Dendritic cell treated with granulocyte-macrophage colony-stimulating factor and Interleukin-4, amounts not matched to agents 40 ng/mL and 50 ng/mL, for 4 days (primary cell): ENCODE measurements around the gene BORA.

ENCODE experiments used
- H3K27ac Mint-ChIP-seq: one replicate; pipeline ENCODE4 v1.8.0; 2022; ENCODE audit warnings: mild to moderate bottlenecking, mixed read lengths
- H3K27me3 Mint-ChIP-seq: one replicate; pipeline ENCODE4 v1.8.0; 2022; ENCODE audit warnings: mild to moderate bottlenecking, mixed read lengths
- H3K36me3 Mint-ChIP-seq: one replicate; pipeline ENCODE4 v1.8.0; 2022; ENCODE audit warnings: low read depth, mixed read lengths
- H3K4me1 Mint-ChIP-seq: one replicate; pipeline ENCODE4 v1.8.0; 2022; ENCODE audit warnings: low read depth, mixed read lengths
- H3K4me3 Mint-ChIP-seq: one replicate; pipeline ENCODE4 v1.8.0; 2022; ENCODE audit warnings: mild to moderate bottlenecking, moderate library complexity, mixed read lengths
- H3K9me3 Mint-ChIP-seq: one replicate; pipeline ENCODE4 v1.8.0; 2022; ENCODE audit warnings: mixed read lengths
- intact Hi-C: fragments of 100-400 bp; cut with micrococcal nuclease; formaldehyde crosslinking; loops from one replicate; pipeline ENCODE4 v1.15.0; 2022

BORA gene

GRCh38 chr13:72726726-72727416, 852 bp upstream of the BORA start:
- Mint-ChIP-seq H3K4me3 (peak overlapping the region; percentile 95), H3K36me3 (peaks cover 52% of the 10 kb centered on the region), H3K27ac (peak overlapping the region; percentile 92), H3K4me1 (peaks cover 38% of the 10 kb centered on the region), H3K9me3 (no peaks in the 10 kb centered on the region), H3K27me3 (no peaks in the 10 kb centered on the region)
- intact Hi-C loops, result loop anchor here (1.0 to 10.0 kb wide), 3 partner anchors 54 to 1432 kb away; partner anchors contain the start of genes DIS3 and KLF5

GRCh38 chr13:72728290-72728605, 525 bp downstream of the BORA start:
- peak overlapping the region; percentile 92 for H3K27ac Mint-ChIP-seq
- peaks cover 45% of the 10 kb centered on the region for H3K36me3 Mint-ChIP-seq
- H3K27me3 Mint-ChIP-seq, result no peaks in the 10 kb centered on the region
- H3K4me3 Mint-ChIP-seq, result peak overlapping the region; percentile 95
- H3K9me3 Mint-ChIP-seq, result no peaks in the 10 kb centered on the region
- intact Hi-C loops, result loop anchor here (10.0 kb wide), 2 partner anchors 327 to 1433 kb away; partner anchors contain the start of gene KLF5
- H3K4me1 Mint-ChIP-seq, result peaks cover 32% of the 10 kb centered on the region

GRCh38 chr13:72737033-72737432, 9.3 kb downstream of the BORA start:
- intact Hi-C loops, result no loop called here
- H3K4me3 Mint-ChIP-seq, result no peak overlapping the region
- H3K9me3 Mint-ChIP-seq, result no peaks in the 10 kb centered on the region
- no peaks in the 10 kb centered on the region for H3K4me1 Mint-ChIP-seq
- H3K27me3 Mint-ChIP-seq, result no peaks in the 10 kb centered on the region
- H3K27ac Mint-ChIP-seq, result no peak overlapping the region
- H3K36me3 Mint-ChIP-seq, result peaks cover 43% of the 10 kb centered on the region

GRCh38 chr13:72740015-72740414, 12.3 kb downstream of the BORA start:
- no peaks in the 10 kb centered on the region for H3K27me3 Mint-ChIP-seq
- no peak overlapping the region for H3K4me3 Mint-ChIP-seq
- intact Hi-C loops, result no loop called here
- H3K4me1 Mint-ChIP-seq, result no peaks in the 10 kb centered on the region
- H3K9me3 Mint-ChIP-seq, result no peaks in the 10 kb centered on the region
- H3K36me3 Mint-ChIP-seq, result peaks cover 51% of the 10 kb centered on the region
- H3K27ac Mint-ChIP-seq, result no peak overlapping the region

DNA sequence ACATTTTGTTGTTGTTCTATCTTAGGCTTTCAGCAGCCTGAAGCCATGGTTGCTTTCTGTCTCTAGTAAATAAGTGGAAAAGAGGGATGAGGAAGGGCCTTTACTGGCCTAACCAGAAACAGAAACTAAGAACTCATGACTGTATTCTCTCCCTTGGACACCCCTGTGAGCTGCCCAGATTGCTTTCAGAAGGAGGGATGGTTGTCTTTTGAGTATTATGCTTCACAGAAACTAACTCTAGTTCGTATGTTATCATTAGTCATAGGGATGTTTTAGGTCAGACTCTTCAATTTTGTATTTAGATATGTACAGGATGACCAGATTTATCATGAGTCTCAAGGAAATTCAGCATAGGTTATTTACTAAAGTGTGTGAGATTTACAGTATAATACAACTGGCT, 17.5 kb downstream of the BORA start:
- Mint-ChIP-seq H3K36me3 (peaks cover 70% of the 10 kb centered on the region), H3K27ac (no peak overlapping the region), H3K9me3 (no peaks in the 10 kb centered on the region), H3K4me3 (no peak overlapping the region), H3K27me3 (no peaks in the 10 kb centered on the region), H3K4me1 (peaks cover 5% of the 10 kb centered on the region)
- intact Hi-C loops, result no loop called here

- Mint-ChIP-seq H3K27me3 (no peaks in the 10 kb centered on the region), H3K27ac (no peak overlapping the region), H3K4me1 (peaks cover 5% of the 10 kb centered on the region), H3K4me3 (no peak overlapping the region), H3K36me3 (peaks cover 89% of the 10 kb centered on the region), H3K9me3 (peaks cover 7% of the 10 kb centered on the region)
- intact Hi-C loops, result no loop called here
Observed at GRCh38 chr13:72751220-72751619, 23.5 kb downstream of the BORA start.

- Mint-ChIP-seq H3K4me3 (no peak overlapping the region), H3K9me3 (peaks cover 7% of the 10 kb centered on the region), H3K27me3 (no peaks in the 10 kb centered on the region), H3K27ac (no peak overlapping the region), H3K4me1 (no peaks in the 10 kb centered on the region), H3K36me3 (peaks cover 84% of the 10 kb centered on the region)
- intact Hi-C loops, result no loop called here
Observed at GRCh38 chr13:72754111-72754510, 26.4 kb downstream of the BORA start.

- H3K4me1 Mint-ChIP-seq, result no peaks in the 10 kb centered on the region
- H3K9me3 Mint-ChIP-seq, result no peaks in the 10 kb centered on the region
- no peaks in the 10 kb centered on the region for H3K27me3 Mint-ChIP-seq
- peaks cover 85% of the 10 kb centered on the region for H3K36me3 Mint-ChIP-seq
- H3K27ac Mint-ChIP-seq, result no peak overlapping the region
- no peak overlapping the region for H3K4me3 Mint-ChIP-seq
- intact Hi-C loops, result no loop called here
Observed at GRCh38 chr13:72757792-72758535, 30.2 kb downstream of the BORA start.

GRCh38 chr13:72760189-72760588, 32.5 kb downstream of the BORA start:
- H3K27me3 Mint-ChIP-seq, result no peaks in the 10 kb centered on the region
- intact Hi-C loops, result no loop called here
- no peaks in the 10 kb centered on the region for H3K4me1 Mint-ChIP-seq
- H3K9me3 Mint-ChIP-seq, result no peaks in the 10 kb centered on the region
- no peak overlapping the region for H3K4me3 Mint-ChIP-seq
- no peak overlapping the region for H3K27ac Mint-ChIP-seq
- peaks cover 80% of the 10 kb centered on the region for H3K36me3 Mint-ChIP-seq

DNA sequence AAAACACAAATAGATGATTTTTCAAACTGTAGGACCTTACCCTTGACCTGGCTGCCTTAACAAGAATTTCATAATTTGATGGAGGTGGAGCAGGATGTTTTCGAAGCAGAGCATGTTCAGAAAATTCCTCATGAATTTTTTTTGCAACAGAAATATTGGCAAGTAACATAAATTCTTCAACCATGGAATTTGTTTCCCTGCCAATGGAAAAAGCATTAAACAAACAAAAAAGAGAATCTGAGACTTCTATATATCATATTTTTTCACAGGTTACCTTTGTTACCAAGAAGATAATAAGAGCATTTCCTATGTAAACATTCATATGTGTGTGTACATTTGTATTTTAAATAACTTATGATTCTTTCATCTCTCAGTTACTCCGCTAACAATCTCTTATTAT, 35.7 kb downstream of the BORA start:
- Mint-ChIP-seq H3K9me3 (no peaks in the 10 kb centered on the region), H3K4me3 (no peak overlapping the region), H3K36me3 (peaks cover 89% of the 10 kb centered on the region), H3K27me3 (no peaks in the 10 kb centered on the region), H3K4me1 (no peaks in the 10 kb centered on the region), H3K27ac (no peak overlapping the region)
- intact Hi-C loops, result no loop called here

GRCh38 chr13:72774019-72774418, 46.3 kb downstream of the BORA start:
- H3K4me1 Mint-ChIP-seq, result peaks cover 7% of the 10 kb centered on the region
- peaks cover 87% of the 10 kb centered on the region for H3K36me3 Mint-ChIP-seq
- H3K27ac Mint-ChIP-seq, result no peak overlapping the region
- no peaks in the 10 kb centered on the region for H3K9me3 Mint-ChIP-seq
- no peak overlapping the region for H3K4me3 Mint-ChIP-seq
- intact Hi-C loops, result no loop called here
- no peaks in the 10 kb centered on the region for H3K27me3 Mint-ChIP-seq

DNA sequence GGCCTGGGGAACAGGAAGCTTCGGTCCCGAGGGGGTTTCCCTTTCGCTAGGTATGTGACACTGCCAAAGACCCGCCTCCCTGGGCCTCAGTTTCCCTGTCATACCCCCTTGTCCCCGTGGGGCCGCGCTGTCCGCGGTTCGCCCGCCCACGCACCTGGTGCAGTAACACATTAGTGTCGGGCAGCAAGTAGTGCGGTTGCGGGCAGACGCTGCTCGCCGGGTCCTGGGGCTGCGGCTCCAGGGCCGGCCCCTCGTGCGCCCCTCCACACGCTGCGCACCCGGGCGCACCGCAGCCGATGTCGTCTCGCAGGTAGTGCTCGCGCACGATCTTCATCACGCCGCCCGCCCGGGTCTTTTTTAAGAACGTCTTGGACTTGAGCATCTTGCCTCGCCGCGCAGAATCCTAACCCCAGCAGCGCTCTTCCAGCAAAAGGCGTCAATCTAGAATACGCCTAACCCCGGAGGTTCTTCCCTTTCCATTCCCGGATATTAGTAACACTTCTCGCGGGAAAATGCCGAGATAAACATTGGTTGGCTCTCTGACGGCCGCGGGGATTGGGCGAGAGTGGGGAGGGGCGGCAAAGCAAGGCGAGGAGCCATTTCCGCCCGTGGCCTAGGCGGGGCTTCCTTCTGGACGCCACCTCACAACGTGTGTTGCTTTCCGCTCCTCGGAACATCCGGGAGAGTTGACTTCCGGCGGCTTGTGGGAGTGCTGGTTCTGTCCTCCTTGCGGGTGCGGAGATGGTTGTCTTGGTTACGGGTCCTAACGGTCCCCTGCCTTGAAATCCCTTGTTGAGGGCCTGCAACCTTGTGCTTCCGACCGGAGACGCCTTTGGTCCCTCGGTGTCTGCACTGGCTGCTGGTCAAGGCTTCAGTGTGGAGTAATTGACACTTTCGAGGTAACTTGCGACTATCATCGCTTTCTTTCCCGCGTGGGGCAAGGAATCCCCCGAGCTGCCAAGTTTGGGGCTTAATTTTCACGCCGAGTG, 54.0 kb downstream of the BORA start, which contains the start of the genes DIS3 and PIBF1:
TSS of gene DIS3 (minus strand) at position 450 of the 989 bp plus-strand sequence. CDS start at position 382, 68 bp downstream.
TSS of gene PIBF1 (plus strand) at position 683 of the 989 bp plus-strand sequence. CDS start 1,337 bp downstream, outside the sequence.
- no peaks in the 10 kb centered on the region for H3K9me3 Mint-ChIP-seq
- H3K36me3 Mint-ChIP-seq, result peaks cover 50% of the 10 kb centered on the region
- H3K27me3 Mint-ChIP-seq, result no peaks in the 10 kb centered on the region
- intact Hi-C loops, result loop anchor here (1.0 to 5.0 kb wide), 2 partner anchors 54 to 276 kb away; partner anchors contain the start of genes BORA, KLF5 and MZT1
- peak within 1 kb of the TSS; percentile 98 for H3K4me3 Mint-ChIP-seq
- H3K27ac Mint-ChIP-seq, result peak within 1 kb of the TSS; percentile 96
- peaks cover 38% of the 10 kb centered on the region for H3K4me1 Mint-ChIP-seq

- H3K9me3 Mint-ChIP-seq, result no peaks in the 10 kb centered on the region
- H3K27ac Mint-ChIP-seq, result peak overlapping the region; percentile 96
- H3K4me3 Mint-ChIP-seq, result peak overlapping the region; percentile 98
- H3K36me3 Mint-ChIP-seq, result peaks cover 41% of the 10 kb centered on the region
- H3K27me3 Mint-ChIP-seq, result no peaks in the 10 kb centered on the region
- H3K4me1 Mint-ChIP-seq, result peaks cover 36% of the 10 kb centered on the region
- intact Hi-C loops, result loop anchor here (5.0 kb wide), 1 partner anchor 275 kb away; the partner anchor contains the start of gene KLF5
Observed at GRCh38 chr13:72782717-72783116, 55.0 kb downstream of the BORA start.
